ES-I3 (cell line): Measurements from ENCODE around the gene ZNF235.
"Not testable (repeated sequence)": the region's sequence is repeated elsewhere in the genome, so short reads cannot be mapped to it uniquely, and the experiment has no call there.

Experiments used
- H3K36me3 ChIP-seq: 2 replicates; pipeline ENCODE4 v1.6.1; 2013; ENCODE audit warnings: mild to moderate bottlenecking, low read length, control low read depth, moderate library complexity; ENCODE audit not compliant: insufficient read depth
- H3K4me1 ChIP-seq: 2 replicates; pipeline ENCODE4 v1.6.1; 2013; ENCODE audit warnings: mild to moderate bottlenecking, control low read depth, low read length; ENCODE audit not compliant: insufficient read depth
- H3K9ac ChIP-seq: 2 replicates; pipeline ENCODE4 v1.6.1; 2013; ENCODE audit warnings: low read depth, mild to moderate bottlenecking, low read length, moderate library complexity
- H3K9me3 ChIP-seq: 2 replicates; pipeline ENCODE4 v1.6.1; 2013; ENCODE audit warnings: mild to moderate bottlenecking, low read length, moderate library complexity; ENCODE audit not compliant: control insufficient read depth, insufficient read depth

Gene ZNF235

GRCh38 chr19:44284968-44285367 is 19.9 kb downstream of the ZNF235 start:
- peaks cover 3% of the 10 kb centered on the region; the same call in 1 of the 2 replicates for H3K9me3 ChIP-seq
- no peaks in the 10 kb centered on the region for H3K4me1 ChIP-seq
- H3K36me3 ChIP-seq: no peaks in the 10 kb centered on the region
- no peak overlapping the region for H3K9ac ChIP-seq

- H3K36me3 ChIP-seq: no peaks in the 10 kb centered on the region
- H3K9ac ChIP-seq: no peak overlapping the region
- H3K9me3 ChIP-seq: no peaks in the 10 kb centered on the region
- H3K4me1 ChIP-seq: no peaks in the 10 kb centered on the region
Measured at GRCh38 chr19:44282846-44283245, 22.0 kb downstream of the ZNF235 start.

GRCh38 chr19:44280916-44281315 is 23.9 kb downstream of the ZNF235 start:
- Histone ChIP-seq H3K36me3 (no peaks in the 10 kb centered on the region), H3K9ac (no peak overlapping the region), H3K9me3 (no peaks in the 10 kb centered on the region; the same call in 1 of the 2 replicates), H3K4me1 (no peaks in the 10 kb centered on the region)

- no peaks in the 10 kb centered on the region for H3K4me1 ChIP-seq
- H3K36me3 ChIP-seq: no peaks in the 10 kb centered on the region
- peaks cover 4% of the 10 kb centered on the region; the same call in 1 of the 2 replicates for H3K9me3 ChIP-seq
- no peak overlapping the region for H3K9ac ChIP-seq
Measured at GRCh38 chr19:44278181-44278690, 26.6 kb downstream of the ZNF235 start.

- Histone ChIP-seq H3K4me1 (no peaks in the 10 kb centered on the region), H3K9me3 (peaks cover 4% of the 10 kb centered on the region; the same call in 1 of the 2 replicates), H3K36me3 (no peaks in the 10 kb centered on the region), H3K9ac (no peak overlapping the region)
Measured at GRCh38 chr19:44277331-44277730, 27.5 kb downstream of the ZNF235 start.

GRCh38 chr19:44260695-44261446 is 44.0 kb downstream of the ZNF235 start:
- Histone ChIP-seq H3K4me1 (no peaks in the 10 kb centered on the region), H3K9ac (peak overlapping the region; percentile 55; the same call in 1 of the 2 replicates), H3K9me3 (peaks cover under 1% of the 10 kb centered on the region; the same call in 1 of the 2 replicates), H3K36me3 (no peaks in the 10 kb centered on the region)

GRCh38 chr19:44260343-44260681 is 44.5 kb downstream of the ZNF235 start:
- Histone ChIP-seq H3K4me1 (no peaks in the 10 kb centered on the region), H3K36me3 (no peaks in the 10 kb centered on the region), H3K9ac (peak overlapping the region; percentile 55; the same call in 1 of the 2 replicates), H3K9me3 (peaks cover 4% of the 10 kb centered on the region; the same call in 1 of the 2 replicates)

GRCh38 chr19:44258835-44259413 is 45.9 kb downstream of the ZNF235 start:
- Histone ChIP-seq H3K9ac (no peak overlapping the region), H3K4me1 (no peaks in the 10 kb centered on the region), H3K36me3 (no peaks in the 10 kb centered on the region), H3K9me3 (peaks cover 4% of the 10 kb centered on the region)

GRCh38 chr19:44258136-44258535 is 46.7 kb downstream of the ZNF235 start:
- Histone ChIP-seq H3K36me3 (no peaks in the 10 kb centered on the region), H3K9ac (no peak overlapping the region), H3K9me3 (peaks cover 4% of the 10 kb centered on the region), H3K4me1 (no peaks in the 10 kb centered on the region)

GRCh38 chr19:44255705-44256411 is 49.0 kb downstream of the ZNF235 start:
- Histone ChIP-seq H3K36me3 (no peaks in the 10 kb centered on the region), H3K9ac (no peak overlapping the region), H3K9me3 (peaks cover 4% of the 10 kb centered on the region), H3K4me1 (no peaks in the 10 kb centered on the region)

- Histone ChIP-seq H3K36me3 (no peaks in the 10 kb centered on the region), H3K9ac (no peak overlapping the region), H3K4me1 (no peaks in the 10 kb centered on the region), H3K9me3 (peaks cover 7% of the 10 kb centered on the region)
Measured at GRCh38 chr19:44254496-44254895, 50.3 kb downstream of the ZNF235 start.

GRCh38 chr19:44253392-44253791 is 51.4 kb downstream of the ZNF235 start:
- peaks cover 10% of the 10 kb centered on the region for H3K9me3 ChIP-seq
- H3K4me1 ChIP-seq, H3K36me3 ChIP-seq, H3K9ac ChIP-seq: not testable (repeated sequence)

- H3K36me3 ChIP-seq, H3K4me1 ChIP-seq, H3K9ac ChIP-seq: not testable (repeated sequence)
- H3K9me3 ChIP-seq: peaks cover 14% of the 10 kb centered on the region
Measured at GRCh38 chr19:44252332-44252731, 52.5 kb downstream of the ZNF235 start.

- H3K36me3 ChIP-seq: peaks cover 12% of the 10 kb centered on the region
Measured at GRCh38 chr19:44236384-44236783, 68.4 kb downstream of the ZNF235 start.

More at GRCh38 chr19:44236384-44236783, 68.4 kb downstream of the ZNF235 start:
- Histone ChIP-seq H3K9ac (no peak overlapping the region), H3K9me3 (peaks cover 3% of the 10 kb centered on the region; the same call in 1 of the 2 replicates), H3K4me1 (no peaks in the 10 kb centered on the region)
